GM12878 (cell line): ENCODE data around the gene THEM4. TPM values are rescaled to one million over a fixed set of nuclear protein-coding genes. Genes with fewer than 3 reads are reported as not detected.

Experiments
- ATAC-seq: fragments of 200-7000 bp; cut with Tn5 transposase; 3 replicates; pipeline ENCODE4 v1.9.1; 2020; ENCODE audit warnings: mild to moderate bottlenecking, moderate library complexity
- BruUV-seq: library from RNA; stranded (reverse); fragments of 400-500 nt; replicated peaks from 2 replicates; lab custom pipeline; 2021; lab: Mats Ljungman, UMichigan
- CTCF ChIA-PET: fragments of 300-600 bp; sonication (Branson Sonifier 250); formaldehyde crosslinking; extraction: SDS; loops from one replicate; lab custom pipeline; 2021; ENCODE audit warnings: inconsistent platforms; lab: Yijun Ruan, JAX
- POLR2A ChIA-PET: fragments of 350-600 bp; formaldehyde crosslinking; extraction: SDS; loops from one replicate; lab custom pipeline; 2021; ENCODE audit warnings: inconsistent platforms; lab: Charles Lee
- RAD21 ChIA-PET: fragments of 300-600 bp; sonication (Branson Sonifier 250); formaldehyde crosslinking; loops from one replicate; lab custom pipeline; 2023; ENCODE audit warnings: antibody characterized with exemption; ENCODE audit not compliant: unreplicated experiment; lab: Charles Lee
- SMC1A ChIA-PET: fragments of 300-600 bp; sonication (Branson Sonifier 250); formaldehyde crosslinking; loops from one replicate; lab custom pipeline; 2023; ENCODE audit not compliant: unreplicated experiment, uncharacterized antibody; lab: Charles Lee
- DNase-seq: peaks from one replicate; pipeline ENCODE4 v3.0.0-alpha.2; 2011; ENCODE audit warnings: low read depth, low spot score
- FAIRE-seq: peaks from 3 replicates; lab custom pipeline; 2011; peaks lifted over from hg19 to GRCh38; lab: Jason Lieb, UNC
- H2AFZ ChIP-seq: 2 replicates; pipeline ENCODE4 v1.6.0; 2011; ENCODE audit warnings: low read depth, low read length, control low read depth; ENCODE audit not compliant: control insufficient read depth
- H3K27ac ChIP-seq: 2 replicates; pipeline ENCODE4 v1.5.1; 2011; ENCODE audit warnings: control low read depth; ENCODE audit not compliant: control insufficient read depth, insufficient read depth
- H3K27me3 ChIP-seq, 2 experiments: replicated peaks in 1 of 2; 2 replicates each; pipeline versions ENCODE4 v1.6.0 to v1.6.1; 2011; ENCODE audit warnings: low read length in 1 of 2; ENCODE audit not compliant: control insufficient read depth in 2 of 2, insufficient read depth in 2 of 2
- H3K36me3 ChIP-seq, 2 experiments: 2 replicates each; pipeline ENCODE4 v1.5.1; 2011; ENCODE audit warnings: low read length in 1 of 2; ENCODE audit not compliant: control insufficient read depth in 2 of 2, insufficient read depth in 2 of 2
- H3K4me1 ChIP-seq: 2 replicates; pipeline ENCODE4 v1.6.1; 2011; ENCODE audit warnings: mild to moderate bottlenecking, low read length, moderate library complexity, mixed read lengths; ENCODE audit not compliant: control insufficient read depth, insufficient read depth
- H3K4me2 ChIP-seq: 2 replicates; pipeline ENCODE4 v1.6.0; 2011; ENCODE audit warnings: control low read depth; ENCODE audit not compliant: control insufficient read depth, insufficient read depth
- H3K4me3 ChIP-seq: fragments of 200-600 bp; sonication (generic); 2 replicates; pipeline ENCODE4 v1.5.1; 2016
- H3K79me2 ChIP-seq: 2 replicates; pipeline ENCODE4 v1.6.0; 2011; ENCODE audit warnings: low read length; ENCODE audit not compliant: control insufficient read depth, insufficient read depth
- H3K9ac ChIP-seq: 2 replicates; pipeline ENCODE4 v1.8.0; 2011; ENCODE audit warnings: low read length, control low read depth, mixed read lengths; ENCODE audit not compliant: control insufficient read depth, insufficient read depth
- H3K9me3 ChIP-seq: replicated peaks from 3 replicates; pipeline ENCODE4 v1.5.1; 2011; ENCODE audit warnings: mild to moderate bottlenecking, low read length; ENCODE audit not compliant: control insufficient read depth, insufficient read depth
- H4K20me1 ChIP-seq: 2 replicates; pipeline ENCODE4 v1.6.0; 2011; ENCODE audit not compliant: control insufficient read depth, insufficient read depth
- CEBPB ChIP-seq, 2 experiments: fragments of 150-350 bp in 1 of 2; IDR thresholded peaks; 2 replicates each; pipeline ENCODE4 v1.6.1; 2012 to 2014; ENCODE audit warnings: low read depth in 2 of 2, low read length in 2 of 2, borderline replicate concordance in 1 of 2, inconsistent platforms in 1 of 2
- HSF1 ChIP-seq: fragments of 150-350 bp; IDR thresholded peaks from 2 replicates; pipeline ENCODE4 v1.6.1; 2014; ENCODE audit warnings: mild to moderate bottlenecking, low read depth, low read length
- KLF5 ChIP-seq: fragments of 450-650 bp; IDR thresholded peaks from 2 replicates; pipeline ENCODE4 v1.6.1; 2014; ENCODE audit warnings: mild to moderate bottlenecking; ENCODE audit not compliant: partially characterized antibody
- NFXL1 ChIP-seq: fragments of 450-650 bp; IDR thresholded peaks from 2 replicates; pipeline ENCODE4 v1.6.1; 2017; ENCODE audit warnings: antibody characterized with exemption, mild to moderate bottlenecking, borderline replicate concordance
- SMAD1 ChIP-seq: fragments of 450-650 bp; IDR thresholded peaks from 2 replicates; pipeline ENCODE4 v1.6.1; 2018; ENCODE audit warnings: mild to moderate bottlenecking, low read depth; ENCODE audit not compliant: partially characterized antibody
- SMAD5 ChIP-seq: IDR thresholded peaks from 2 replicates; pipeline ENCODE4 v1.6.1; 2016; ENCODE audit warnings: antibody characterized with exemption, low read depth
- SP1 ChIP-seq: IDR thresholded peaks from one replicate; pipeline ENCODE4 v1.6.1; 2011; ENCODE audit warnings: low read depth, low read length
- WRNIP1 ChIP-seq: IDR thresholded peaks from 2 replicates; pipeline ENCODE4 v1.6.1; 2011; ENCODE audit warnings: low read depth, low read length, improper control_type of control experiment, borderline replicate concordance
- ZBED1 ChIP-seq: IDR thresholded peaks from 2 replicates; pipeline ENCODE4 v1.6.1; 2016; ENCODE audit warnings: borderline replicate concordance
- ZBTB4 ChIP-seq: fragments of 450-650 bp; formaldehyde crosslinking; IDR thresholded peaks from 2 replicates; pipeline ENCODE4 v1.4.0; 2022; ENCODE audit warnings: mild to moderate bottlenecking, moderate library complexity
- ZNF24 ChIP-seq: fragments of 450-650 bp; IDR thresholded peaks from 2 replicates; pipeline ENCODE4 v1.6.1; 2017; ENCODE audit warnings: antibody characterized with exemption, mild to moderate bottlenecking
- WGBS: methylation state at CpG from one replicate; pipeline ENCODE4 v1.1.6; 2016; ENCODE audit warnings: low lambda C conversion rate; ENCODE audit not compliant: insufficient replicate concordance, insufficient coverage; ENCODE audit errors: missing lambda C conversion rate; 5-methylcytosine and 5-hydroxymethylcytosine counted together
- in situ Hi-C: fragments of 300-500 bp; cut with MboI; formaldehyde crosslinking; loops from 9 replicates; pipeline ENCODE4 v1.14.3; 2018; ENCODE audit warnings: mixed read lengths
- intact Hi-C: fragments of 100-400 bp; cut with micrococcal nuclease; formaldehyde crosslinking; loops from one replicate; pipeline ENCODE4 v1.14.2; 2022; ENCODE audit not compliant: unreplicated experiment
- polyA plus RNA-seq, 11 experiments: library from polyadenylated mRNA; depleted of rRNA in 4 of 11; unstranded in 6 of 11; stranded (reverse) in 5 of 11; fragments of >200 nt; fragmentation: Nextera tagmentation in 4 of 11; fragmentation: Illumina TruSeq in 1 of 11; extraction: Ambion mirVana in 4 of 11; extraction: Trizol in 1 of 11; gene quantifications; 1 replicate in 1 of 11; 2 replicates in 10 of 11; pipeline versions ENCODE4 v1.2.1 to v1.2.3, GENCODE V29; 2011 to 2016; ENCODE audit warnings: inconsistent platforms in 2 of 11, missing spikeins in 2 of 11, low read depth in 1 of 11
- total RNA-seq, 4 experiments: library from RNA; depleted of rRNA in 3 of 4; stranded (reverse); fragments of >200 nt in 3 of 4; fragmentation: Illumina TruSeq in 1 of 4; extraction: Trizol in 1 of 4; gene quantifications; 2 replicates each; pipeline versions ENCODE4 v1.2.1 to v1.2.3, GENCODE V29; 2013 to 2021
- TF ChIP-seq, protein P1 (sequence below): fragments of 450-650 bp; IDR thresholded peaks from 2 replicates; pipeline ENCODE4 v1.6.1; 2017; ENCODE audit warnings: mild to moderate bottlenecking
- TF ChIP-seq, protein P2 (sequence below): fragments of 450-650 bp; IDR thresholded peaks from 2 replicates; pipeline ENCODE4 v1.6.1; 2017; ENCODE audit warnings: borderline replicate concordance
- TF ChIP-seq, protein P3 (sequence below): IDR thresholded peaks from 2 replicates; pipeline ENCODE4 v1.6.1; 2012; ENCODE audit warnings: low read depth, low read length, improper control_type of control experiment

The THEM4 gene
- total and polyA plus RNA-seq, 10 of the 15 experiments (the other 5 are each of a cell fraction or from before 2014, with no cell fraction given) = 3.4 to 30.8 (median 17.9) TPM

GRCh38 chr1:151871284-151872030 lies 37.9 kb downstream of the THEM4 start:
- peaks cover 0 to 2% of the 10 kb centered on the region in 2 experiments; a peak in 1 of 4 replicates for H3K36me3 ChIP-seq
- no peaks in the 10 kb centered on the region for H3K27me3 ChIP-seq
- no peak overlapping the region for H2AFZ ChIP-seq
- ChIA-PET POLR2A (interaction anchor here (0.5 kb wide), 1 partner anchor 13 kb away, joined by 3 read pairs; no protein-coding TSS in a partner anchor), CTCF (interaction anchor here (2.0 kb wide), 1 partner anchor 10 kb away, joined by 5 read pairs; no protein-coding TSS in a partner anchor), RAD21 (interaction anchor here (0.7 to 0.8 kb wide), 2 partner anchors 12 to 13 kb away, joined by 3 to 4 read pairs; no protein-coding TSS in a partner anchor), SMC1A (interaction anchor here (0.6 to 1.3 kb wide), 3 partner anchors 9 to 98 kb away, joined by 3 read pairs; no protein-coding TSS in a partner anchor)
- no peaks in the 10 kb centered on the region for H3K79me2 ChIP-seq
- ATAC-seq (no peak), FAIRE-seq (no peak), DNase-seq (no peak)
- H3K4me1 ChIP-seq = no peaks in the 10 kb centered on the region
- no TSS peak for BruUV-seq
- in situ Hi-C loops = no loop called here
- no peaks in the 10 kb centered on the region for H3K9me3 ChIP-seq
- H3K27ac ChIP-seq = no peak overlapping the region
- WGBS = 70% methylated on average over 4 of the region's 5 CpGs
- intact Hi-C loops = no loop called here
- H4K20me1 ChIP-seq = no peaks in the 10 kb centered on the region
- H3K9ac ChIP-seq = no peak overlapping the region
- H3K4me3 ChIP-seq = no peak overlapping the region
- H3K4me2 ChIP-seq = no peak overlapping the region
- TF ChIP-seq CEBPB (IDR thresholded peaks at IDR 0.05; ENCODE audit: borderline replicate concordance in 1 of 2, low read depth in 2 of 2, low read length in 2 of 2) = no peak
- no peak for TF ChIP-seq SMAD5
- TF ChIP-seq ZNF24 = no peak
- TF ChIP-seq NFXL1 = no peak
- TF ChIP-seq KLF5 = no peak
- TF ChIP-seq WRNIP1 = no peak
- no peak for TF ChIP-seq ZBTB4 (CRISPR knock-in tag)
- TF ChIP-seq, protein P1, sequence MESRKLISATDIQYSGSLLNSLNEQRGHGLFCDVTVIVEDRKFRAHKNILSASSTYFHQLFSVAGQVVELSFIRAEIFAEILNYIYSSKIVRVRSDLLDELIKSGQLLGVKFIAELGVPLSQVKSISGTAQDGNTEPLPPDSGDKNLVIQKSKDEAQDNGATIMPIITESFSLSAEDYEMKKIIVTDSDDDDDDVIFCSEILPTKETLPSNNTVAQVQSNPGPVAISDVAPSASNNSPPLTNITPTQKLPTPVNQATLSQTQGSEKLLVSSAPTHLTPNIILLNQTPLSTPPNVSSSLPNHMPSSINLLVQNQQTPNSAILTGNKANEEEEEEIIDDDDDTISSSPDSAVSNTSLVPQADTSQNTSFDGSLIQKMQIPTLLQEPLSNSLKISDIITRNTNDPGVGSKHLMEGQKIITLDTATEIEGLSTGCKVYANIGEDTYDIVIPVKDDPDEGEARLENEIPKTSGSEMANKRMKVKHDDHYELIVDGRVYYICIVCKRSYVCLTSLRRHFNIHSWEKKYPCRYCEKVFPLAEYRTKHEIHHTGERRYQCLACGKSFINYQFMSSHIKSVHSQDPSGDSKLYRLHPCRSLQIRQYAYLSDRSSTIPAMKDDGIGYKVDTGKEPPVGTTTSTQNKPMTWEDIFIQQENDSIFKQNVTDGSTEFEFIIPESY = no peak
- TF ChIP-seq SP1 = no peak
- TF ChIP-seq HSF1 = no peak
- no peak for TF ChIP-seq SMAD1
- TF ChIP-seq, protein P2, sequence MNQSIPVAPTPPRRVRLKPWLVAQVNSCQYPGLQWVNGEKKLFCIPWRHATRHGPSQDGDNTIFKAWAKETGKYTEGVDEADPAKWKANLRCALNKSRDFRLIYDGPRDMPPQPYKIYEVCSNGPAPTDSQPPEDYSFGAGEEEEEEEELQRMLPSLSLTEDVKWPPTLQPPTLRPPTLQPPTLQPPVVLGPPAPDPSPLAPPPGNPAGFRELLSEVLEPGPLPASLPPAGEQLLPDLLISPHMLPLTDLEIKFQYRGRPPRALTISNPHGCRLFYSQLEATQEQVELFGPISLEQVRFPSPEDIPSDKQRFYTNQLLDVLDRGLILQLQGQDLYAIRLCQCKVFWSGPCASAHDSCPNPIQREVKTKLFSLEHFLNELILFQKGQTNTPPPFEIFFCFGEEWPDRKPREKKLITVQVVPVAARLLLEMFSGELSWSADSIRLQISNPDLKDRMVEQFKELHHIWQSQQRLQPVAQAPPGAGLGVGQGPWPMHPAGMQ = no peak
- TF ChIP-seq, protein P3, sequence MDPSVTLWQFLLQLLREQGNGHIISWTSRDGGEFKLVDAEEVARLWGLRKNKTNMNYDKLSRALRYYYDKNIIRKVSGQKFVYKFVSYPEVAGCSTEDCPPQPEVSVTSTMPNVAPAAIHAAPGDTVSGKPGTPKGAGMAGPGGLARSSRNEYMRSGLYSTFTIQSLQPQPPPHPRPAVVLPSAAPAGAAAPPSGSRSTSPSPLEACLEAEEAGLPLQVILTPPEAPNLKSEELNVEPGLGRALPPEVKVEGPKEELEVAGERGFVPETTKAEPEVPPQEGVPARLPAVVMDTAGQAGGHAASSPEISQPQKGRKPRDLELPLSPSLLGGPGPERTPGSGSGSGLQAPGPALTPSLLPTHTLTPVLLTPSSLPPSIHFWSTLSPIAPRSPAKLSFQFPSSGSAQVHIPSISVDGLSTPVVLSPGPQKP = no peak
- no peak for TF ChIP-seq ZBED1
